H1 (cell line): ENCODE data around the gene IFITM2. TPM values are rescaled to one million over a fixed set of nuclear protein-coding genes. Genes with fewer than 3 reads are reported as not detected.

ENCODE experiments used
- polyA plus RNA-seq, 7 experiments: library from polyadenylated mRNA; depleted of rRNA in 3 of 7; stranded (reverse) in 5 of 7; unstranded in 2 of 7; fragments of >200 nt in 5 of 7; fragments of 200-250 nt in 2 of 7; gene quantifications; 1 replicate in 5 of 7; 2 replicates in 1 of 7; 4 replicates in 1 of 7; pipeline versions ENCODE4 v1.2.1 to v1.2.3, GENCODE V29; 2011 to 2013; ENCODE audit warnings: missing spikeins in 2 of 7, mixed read lengths in 2 of 7
- total RNA-seq: library from RNA; stranded (reverse); fragmentation: NEBNext Ultra II Directional; extraction: Animal tissue kit (Norgen Biotek cat#: 25700); gene quantifications from 2 replicates; pipeline ENCODE4 v1.2.1, GENCODE V29; 2021
- TF ChIP-seq, protein P1 (sequence below): fragments of 300-600 bp; sonication (generic); IDR thresholded peaks from 2 replicates; pipeline ENCODE4 v1.7.1; 2012; ENCODE audit warnings: low read length, moderate library complexity, mild to moderate bottlenecking, inconsistent platforms; ENCODE audit not compliant: insufficient replicate concordance

Gene IFITM2
- total and polyA plus RNA-seq, 2 of the 8 experiments (the other 6 are each of a cell fraction or from before 2014, with no cell fraction given), result 399 to 764 TPM

DNA sequence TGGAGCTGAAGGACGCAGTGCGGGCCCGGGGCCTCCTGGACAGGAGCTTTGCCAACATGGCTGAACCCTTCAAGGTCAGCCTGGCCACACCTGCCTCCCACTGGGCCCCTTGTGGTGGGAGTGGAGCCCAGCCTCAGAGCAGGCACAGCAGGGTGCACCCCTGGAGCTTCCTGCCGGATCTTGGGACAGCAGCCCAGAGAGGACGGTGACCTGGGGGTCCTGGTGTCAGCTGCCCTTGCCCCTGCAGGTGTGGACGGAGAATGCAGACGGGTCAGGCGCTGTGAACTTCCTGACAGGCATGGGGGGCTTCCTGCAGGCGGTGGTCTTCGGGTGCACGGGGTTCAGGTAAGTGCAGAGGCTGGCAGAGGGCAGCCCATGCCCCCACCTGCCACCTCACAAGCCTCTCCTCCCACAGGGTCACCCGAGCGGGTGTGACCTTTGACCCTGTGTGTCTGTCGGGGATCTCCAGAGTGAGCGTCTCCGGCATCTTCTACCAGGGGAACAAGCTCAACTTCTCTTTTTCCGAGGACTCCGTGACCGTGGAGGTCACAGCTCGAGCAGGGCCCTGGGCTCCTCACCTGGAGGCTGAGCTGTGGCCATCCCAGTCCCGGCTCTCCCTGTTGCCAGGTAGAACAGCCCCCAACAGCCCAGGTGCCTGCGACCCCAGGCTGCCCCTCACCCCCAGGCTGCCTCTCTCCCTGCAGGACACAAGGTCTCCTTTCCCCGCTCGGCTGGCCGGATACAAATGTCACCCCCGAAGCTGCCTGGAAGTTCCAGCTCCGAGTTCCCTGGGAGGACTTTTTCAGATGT, 13.6 kb upstream of the IFITM2 start (continued):
- TF ChIP-seq, protein P1, sequence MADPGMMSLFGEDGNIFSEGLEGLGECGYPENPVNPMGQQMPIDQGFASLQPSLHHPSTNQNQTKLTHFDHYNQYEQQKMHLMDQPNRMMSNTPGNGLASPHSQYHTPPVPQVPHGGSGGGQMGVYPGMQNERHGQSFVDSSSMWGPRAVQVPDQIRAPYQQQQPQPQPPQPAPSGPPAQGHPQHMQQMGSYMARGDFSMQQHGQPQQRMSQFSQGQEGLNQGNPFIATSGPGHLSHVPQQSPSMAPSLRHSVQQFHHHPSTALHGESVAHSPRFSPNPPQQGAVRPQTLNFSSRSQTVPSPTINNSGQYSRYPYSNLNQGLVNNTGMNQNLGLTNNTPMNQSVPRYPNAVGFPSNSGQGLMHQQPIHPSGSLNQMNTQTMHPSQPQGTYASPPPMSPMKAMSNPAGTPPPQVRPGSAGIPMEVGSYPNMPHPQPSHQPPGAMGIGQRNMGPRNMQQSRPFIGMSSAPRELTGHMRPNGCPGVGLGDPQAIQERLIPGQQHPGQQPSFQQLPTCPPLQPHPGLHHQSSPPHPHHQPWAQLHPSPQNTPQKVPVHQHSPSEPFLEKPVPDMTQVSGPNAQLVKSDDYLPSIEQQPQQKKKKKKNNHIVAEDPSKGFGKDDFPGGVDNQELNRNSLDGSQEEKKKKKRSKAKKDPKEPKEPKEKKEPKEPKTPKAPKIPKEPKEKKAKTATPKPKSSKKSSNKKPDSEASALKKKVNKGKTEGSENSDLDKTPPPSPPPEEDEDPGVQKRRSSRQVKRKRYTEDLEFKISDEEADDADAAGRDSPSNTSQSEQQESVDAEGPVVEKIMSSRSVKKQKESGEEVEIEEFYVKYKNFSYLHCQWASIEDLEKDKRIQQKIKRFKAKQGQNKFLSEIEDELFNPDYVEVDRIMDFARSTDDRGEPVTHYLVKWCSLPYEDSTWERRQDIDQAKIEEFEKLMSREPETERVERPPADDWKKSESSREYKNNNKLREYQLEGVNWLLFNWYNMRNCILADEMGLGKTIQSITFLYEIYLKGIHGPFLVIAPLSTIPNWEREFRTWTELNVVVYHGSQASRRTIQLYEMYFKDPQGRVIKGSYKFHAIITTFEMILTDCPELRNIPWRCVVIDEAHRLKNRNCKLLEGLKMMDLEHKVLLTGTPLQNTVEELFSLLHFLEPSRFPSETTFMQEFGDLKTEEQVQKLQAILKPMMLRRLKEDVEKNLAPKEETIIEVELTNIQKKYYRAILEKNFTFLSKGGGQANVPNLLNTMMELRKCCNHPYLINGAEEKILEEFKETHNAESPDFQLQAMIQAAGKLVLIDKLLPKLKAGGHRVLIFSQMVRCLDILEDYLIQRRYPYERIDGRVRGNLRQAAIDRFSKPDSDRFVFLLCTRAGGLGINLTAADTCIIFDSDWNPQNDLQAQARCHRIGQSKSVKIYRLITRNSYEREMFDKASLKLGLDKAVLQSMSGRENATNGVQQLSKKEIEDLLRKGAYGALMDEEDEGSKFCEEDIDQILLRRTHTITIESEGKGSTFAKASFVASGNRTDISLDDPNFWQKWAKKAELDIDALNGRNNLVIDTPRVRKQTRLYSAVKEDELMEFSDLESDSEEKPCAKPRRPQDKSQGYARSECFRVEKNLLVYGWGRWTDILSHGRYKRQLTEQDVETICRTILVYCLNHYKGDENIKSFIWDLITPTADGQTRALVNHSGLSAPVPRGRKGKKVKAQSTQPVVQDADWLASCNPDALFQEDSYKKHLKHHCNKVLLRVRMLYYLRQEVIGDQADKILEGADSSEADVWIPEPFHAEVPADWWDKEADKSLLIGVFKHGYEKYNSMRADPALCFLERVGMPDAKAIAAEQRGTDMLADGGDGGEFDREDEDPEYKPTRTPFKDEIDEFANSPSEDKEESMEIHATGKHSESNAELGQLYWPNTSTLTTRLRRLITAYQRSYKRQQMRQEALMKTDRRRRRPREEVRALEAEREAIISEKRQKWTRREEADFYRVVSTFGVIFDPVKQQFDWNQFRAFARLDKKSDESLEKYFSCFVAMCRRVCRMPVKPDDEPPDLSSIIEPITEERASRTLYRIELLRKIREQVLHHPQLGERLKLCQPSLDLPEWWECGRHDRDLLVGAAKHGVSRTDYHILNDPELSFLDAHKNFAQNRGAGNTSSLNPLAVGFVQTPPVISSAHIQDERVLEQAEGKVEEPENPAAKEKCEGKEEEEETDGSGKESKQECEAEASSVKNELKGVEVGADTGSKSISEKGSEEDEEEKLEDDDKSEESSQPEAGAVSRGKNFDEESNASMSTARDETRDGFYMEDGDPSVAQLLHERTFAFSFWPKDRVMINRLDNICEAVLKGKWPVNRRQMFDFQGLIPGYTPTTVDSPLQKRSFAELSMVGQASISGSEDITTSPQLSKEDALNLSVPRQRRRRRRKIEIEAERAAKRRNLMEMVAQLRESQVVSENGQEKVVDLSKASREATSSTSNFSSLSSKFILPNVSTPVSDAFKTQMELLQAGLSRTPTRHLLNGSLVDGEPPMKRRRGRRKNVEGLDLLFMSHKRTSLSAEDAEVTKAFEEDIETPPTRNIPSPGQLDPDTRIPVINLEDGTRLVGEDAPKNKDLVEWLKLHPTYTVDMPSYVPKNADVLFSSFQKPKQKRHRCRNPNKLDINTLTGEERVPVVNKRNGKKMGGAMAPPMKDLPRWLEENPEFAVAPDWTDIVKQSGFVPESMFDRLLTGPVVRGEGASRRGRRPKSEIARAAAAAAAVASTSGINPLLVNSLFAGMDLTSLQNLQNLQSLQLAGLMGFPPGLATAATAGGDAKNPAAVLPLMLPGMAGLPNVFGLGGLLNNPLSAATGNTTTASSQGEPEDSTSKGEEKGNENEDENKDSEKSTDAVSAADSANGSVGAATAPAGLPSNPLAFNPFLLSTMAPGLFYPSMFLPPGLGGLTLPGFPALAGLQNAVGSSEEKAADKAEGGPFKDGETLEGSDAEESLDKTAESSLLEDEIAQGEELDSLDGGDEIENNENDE, result no peak
- TF ChIP-seq, all 59 proteins: peak for 0
